Upper lobe of left lung (tissue), 6 donors: ENCODE measurements around the gene B3GALT6. TPM values are rescaled to one million over a fixed set of nuclear protein-coding genes. Genes with fewer than 3 reads are reported as not detected.

Experiments
- ATAC-seq, 2 donors: fragments of 200-7000 bp; cut with Tn5 transposase; one replicate each; pipeline ENCODE4 v1.9.1; 2022; ENCODE audit warnings: mild to moderate bottlenecking in 2 of 2, moderate library complexity in 2 of 2; ENCODE audit not compliant: low FRiP score in 2 of 2
- DNase-seq, 2 donors: peaks; one replicate each; pipeline ENCODE4 v3.0.0-alpha.2; 2019 to 2020
- H3K27ac ChIP-seq, 4 donors: fragments of 200-600 bp; sonication (generic); one replicate each; pipeline ENCODE4 v1.5.1; 2016 to 2019
- H3K27me3 ChIP-seq, 4 donors: fragments of 200-600 bp; sonication (generic); one replicate each; pipeline ENCODE4 v1.5.1; 2017 to 2019
- H3K36me3 ChIP-seq, 4 donors: fragments of 200-600 bp; sonication (generic); one replicate each; pipeline ENCODE4 v1.5.1; 2016 to 2019
- H3K4me1 ChIP-seq, 4 donors: fragments of 200-600 bp; sonication (generic); one replicate each; pipeline ENCODE4 v1.5.1; 2018 to 2019
- H3K4me3 ChIP-seq, 4 donors: fragments of 200-600 bp; sonication (generic); one replicate each; pipeline ENCODE4 v1.5.1; 2017 to 2019; ENCODE audit warnings: mild to moderate bottlenecking in 2 of 4, moderate library complexity in 1 of 4
- H3K9me3 ChIP-seq, 4 donors: fragments of 200-600 bp; sonication (generic); one replicate each; pipeline ENCODE4 v1.5.1; 2018 to 2019
- EP300 ChIP-seq, 4 donors: sonication (generic); formaldehyde crosslinking; IDR thresholded peaks; one replicate each; pipeline ENCODE4 v1.5.1; 2017; ENCODE audit warnings: antibody characterized with exemption in 4 of 4, control low read depth in 2 of 4
- POLR2A ChIP-seq, 4 donors: fragments of 450-650 bp; IDR thresholded peaks; one replicate each; pipeline ENCODE4 v1.5.1; 2016 to 2017; ENCODE audit warnings: antibody characterized with exemption in 4 of 4, mild to moderate bottlenecking in 2 of 4
- POLR2AphosphoS5 ChIP-seq, 2 donors: sonication (generic); formaldehyde crosslinking; IDR thresholded peaks; one replicate each; pipeline ENCODE4 v1.5.1; 2017; ENCODE audit warnings: antibody characterized with exemption in 2 of 2
- WGBS, 2 donors: methylation state at CpG; one replicate each; pipeline ENCODE4 v1.1.5; 2017 to 2018; 5-methylcytosine and 5-hydroxymethylcytosine counted together
- total RNA-seq, 6 donors: library from RNA; depleted of rRNA in 4 of 6; stranded (reverse); fragments of >200 nt in 4 of 6; gene quantifications; one replicate each; pipeline versions ENCODE4 v1.1.0 to v1.2.1, GENCODE V29; 2016 to 2021
- TF ChIP-seq, protein P1 (sequence below), 6 experiments: fragments of 450-650 bp in 4 of 6; fragments of 200-600 bp in 2 of 6; sonication (generic) in 2 of 6; IDR thresholded peaks; one replicate each; pipeline ENCODE4 v1.5.1; 2016 to 2019; ENCODE audit warnings: antibody characterized with exemption in 6 of 6
- donor health status: DM: no; HTN: no; CAD: no; lungs with moderate emphysema.
- donor health status: DM: no; HTN: yes; CAD: no; lungs with severe emphysema.

Gene B3GALT6
- total RNA-seq, 6 donors from 2014 or later, result 15.2 to 31.3 (median 19.9) TPM

DNA sequence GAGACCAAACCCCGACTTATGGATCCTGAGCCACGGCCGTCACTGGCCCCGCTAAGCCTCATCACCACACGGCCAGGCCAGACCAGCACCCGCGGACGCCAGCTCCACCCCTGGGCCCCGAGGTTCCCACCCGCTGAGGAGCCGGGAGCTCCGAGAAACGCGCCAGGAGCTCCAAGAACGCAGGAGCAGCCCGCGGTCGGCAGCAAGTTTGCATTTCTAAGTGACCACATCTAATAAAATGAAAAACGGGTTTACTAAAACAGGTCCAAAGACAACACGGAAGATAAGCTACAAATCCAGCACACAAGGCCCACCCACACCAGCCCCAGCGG is 22.6 kb downstream of the B3GALT6 start:
- 93% methylated on average over 21 of the region's 21 CpGs for WGBS, 2 donors
- H3K4me3 ChIP-seq, result no peak overlapping the region
- no peaks in the 10 kb centered on the region for H3K9me3 ChIP-seq
- peaks cover 26 to 66% (median 49%) of the 10 kb centered on the region in 4 donors for H3K36me3 ChIP-seq
- no peak overlapping the region for H3K27ac ChIP-seq
- no peaks in the 10 kb centered on the region for H3K27me3 ChIP-seq
- no peak for ATAC-seq
- TF ChIP-seq POLR2A (IDR thresholded peaks at IDR 0.05) (no peak), EP300 (IDR thresholded peaks at IDR 0.05) (no peak), POLR2AphosphoS5 (IDR thresholded peaks at IDR 0.05) (no peak)
- TF ChIP-seq, protein P1, sequence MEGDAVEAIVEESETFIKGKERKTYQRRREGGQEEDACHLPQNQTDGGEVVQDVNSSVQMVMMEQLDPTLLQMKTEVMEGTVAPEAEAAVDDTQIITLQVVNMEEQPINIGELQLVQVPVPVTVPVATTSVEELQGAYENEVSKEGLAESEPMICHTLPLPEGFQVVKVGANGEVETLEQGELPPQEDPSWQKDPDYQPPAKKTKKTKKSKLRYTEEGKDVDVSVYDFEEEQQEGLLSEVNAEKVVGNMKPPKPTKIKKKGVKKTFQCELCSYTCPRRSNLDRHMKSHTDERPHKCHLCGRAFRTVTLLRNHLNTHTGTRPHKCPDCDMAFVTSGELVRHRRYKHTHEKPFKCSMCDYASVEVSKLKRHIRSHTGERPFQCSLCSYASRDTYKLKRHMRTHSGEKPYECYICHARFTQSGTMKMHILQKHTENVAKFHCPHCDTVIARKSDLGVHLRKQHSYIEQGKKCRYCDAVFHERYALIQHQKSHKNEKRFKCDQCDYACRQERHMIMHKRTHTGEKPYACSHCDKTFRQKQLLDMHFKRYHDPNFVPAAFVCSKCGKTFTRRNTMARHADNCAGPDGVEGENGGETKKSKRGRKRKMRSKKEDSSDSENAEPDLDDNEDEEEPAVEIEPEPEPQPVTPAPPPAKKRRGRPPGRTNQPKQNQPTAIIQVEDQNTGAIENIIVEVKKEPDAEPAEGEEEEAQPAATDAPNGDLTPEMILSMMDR (IDR thresholded peaks at IDR 0.05), result no peak
- H3K4me1 ChIP-seq, result peaks cover 0 to 8% (median 2%) of the 10 kb centered on the region in 4 donors
- DNase-seq, result no peak

DNA sequence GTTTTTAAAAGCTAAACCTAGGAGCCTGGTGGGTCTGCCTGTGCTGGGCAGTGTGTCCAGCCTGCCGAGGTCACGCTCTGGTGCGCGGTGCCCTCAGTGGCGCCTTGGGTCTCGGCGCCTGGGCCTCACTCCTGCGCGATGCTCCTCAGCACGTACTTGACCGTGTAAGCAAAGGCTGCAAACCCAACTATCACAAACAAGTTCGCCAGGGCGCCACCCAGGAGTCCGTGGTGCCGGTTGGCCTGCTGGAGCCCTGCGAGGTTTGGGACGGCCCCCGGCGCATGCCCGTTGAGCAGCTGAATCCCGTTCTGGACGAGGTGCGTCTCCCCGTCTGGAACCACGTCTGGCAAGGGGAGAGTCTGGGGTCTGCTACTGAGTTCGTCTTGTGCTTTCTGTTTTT is 23.0 kb downstream of the B3GALT6 start:
- H3K27me3 ChIP-seq, result no peaks in the 10 kb centered on the region
- H3K4me1 ChIP-seq, result peaks cover 0 to 8% (median 2%) of the 10 kb centered on the region in 4 donors
- H3K27ac ChIP-seq, result no peak overlapping the region
- DNase-seq (peak in 1 of 2 donors; percentile 85), ATAC-seq (no peak)
- no peak overlapping the region for H3K4me3 ChIP-seq
- peaks cover 26 to 70% (median 52%) of the 10 kb centered on the region in 4 donors for H3K36me3 ChIP-seq
- WGBS, 2 donors, result 96 to 97% methylated on average over 26 of the region's 26 CpGs
- TF ChIP-seq EP300 (IDR thresholded peaks at IDR 0.05) (no peak), POLR2A (IDR thresholded peaks at IDR 0.05) (no peak), POLR2AphosphoS5 (IDR thresholded peaks at IDR 0.05) (no peak)
- TF ChIP-seq, protein P1 (IDR thresholded peaks at IDR 0.05), result no peak
- no peaks in the 10 kb centered on the region for H3K9me3 ChIP-seq

DNA sequence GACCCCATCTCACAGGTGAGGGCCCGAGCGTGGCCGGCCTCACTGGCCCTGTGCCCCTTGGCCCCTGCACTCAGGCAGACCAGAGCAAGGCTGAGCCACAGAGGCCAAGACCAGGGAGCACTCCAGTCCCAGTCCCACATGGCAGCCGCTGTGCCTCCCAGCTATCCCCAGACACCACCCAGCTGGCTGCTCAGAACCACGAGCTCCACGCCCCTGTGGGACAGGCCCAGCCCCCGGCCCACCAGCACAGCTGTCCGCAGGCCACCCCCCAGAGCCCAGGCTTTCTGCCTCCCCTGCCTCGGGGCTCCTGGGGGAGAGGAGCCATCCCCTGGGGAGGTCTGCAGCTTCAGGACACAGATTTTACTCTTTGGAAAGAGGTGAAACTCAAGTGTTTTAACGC is 23.6 kb downstream of the B3GALT6 start:
- Histone ChIP-seq H3K4me3 (no peak overlapping the region), H3K36me3 (peaks cover 26 to 73% (median 55%) of the 10 kb centered on the region in 4 donors), H3K4me1 (peaks cover 0 to 13% (median under 1%) of the 10 kb centered on the region in 4 donors), H3K9me3 (no peaks in the 10 kb centered on the region), H3K27me3 (no peaks in the 10 kb centered on the region), H3K27ac (no peak overlapping the region)
- WGBS, 2 donors, result 95 to 100% methylated on average over 1 to 10 of the region's 10 CpGs
- TF ChIP-seq EP300 (IDR thresholded peaks at IDR 0.05) (no peak), POLR2AphosphoS5 (IDR thresholded peaks at IDR 0.05) (no peak), POLR2A (IDR thresholded peaks at IDR 0.05) (no peak)
- TF ChIP-seq, protein P1 (IDR thresholded peaks at IDR 0.05), result no peak
- ATAC-seq (no peak), DNase-seq (peak in 1 of 2 donors; percentile 73)

DNA sequence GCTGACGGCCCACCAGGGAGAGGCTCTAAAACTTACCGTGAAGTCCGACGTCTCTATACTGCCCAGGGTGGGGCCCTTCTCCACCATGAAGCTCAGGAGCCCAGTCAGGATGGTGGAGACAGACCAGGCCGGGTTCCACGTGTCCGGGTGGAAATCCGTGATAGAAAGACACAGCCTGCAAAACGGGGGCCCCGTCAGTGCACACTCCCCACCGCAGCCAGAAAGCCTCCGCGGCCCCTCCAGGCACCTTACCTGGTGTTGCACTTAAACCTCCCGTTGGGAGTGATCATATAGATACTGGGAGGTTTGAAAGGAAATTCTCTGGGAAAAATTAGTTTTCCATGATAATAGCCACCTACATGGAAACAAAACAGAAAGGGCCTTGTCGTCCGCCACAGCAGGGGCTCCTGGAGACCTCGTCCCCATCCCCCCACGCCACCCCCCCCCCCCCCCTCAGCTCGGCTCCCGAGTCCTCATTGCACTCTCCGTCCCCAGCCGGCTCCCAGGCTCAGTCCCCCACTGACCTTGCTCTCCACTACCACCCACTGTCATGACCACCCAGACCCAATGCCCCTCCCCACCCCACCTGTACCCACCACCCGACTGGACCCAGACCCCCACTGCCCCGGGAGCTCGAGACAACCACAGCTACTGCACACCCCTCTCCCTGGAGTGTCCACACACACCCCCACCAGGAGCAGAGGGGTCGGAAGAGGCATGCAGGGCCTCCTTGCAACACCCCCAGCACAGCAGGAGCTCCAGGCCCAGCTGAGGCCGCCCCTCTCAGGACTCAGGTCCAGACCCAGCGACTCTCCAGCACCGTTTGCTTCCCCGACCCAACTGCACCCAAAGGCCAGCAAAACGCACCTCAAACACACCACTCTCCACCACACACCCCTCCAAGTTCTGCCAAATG is 25.2 kb downstream of the B3GALT6 start:
- Histone ChIP-seq H3K27ac (no peak overlapping the region), H3K36me3 (peaks cover 28 to 84% (median 64%) of the 10 kb centered on the region in 4 donors), H3K4me3 (no peak overlapping the region), H3K27me3 (no peaks in the 10 kb centered on the region), H3K4me1 (peaks cover 0 to 22% (median 2%) of the 10 kb centered on the region in 4 donors), H3K9me3 (no peaks in the 10 kb centered on the region)
- no peak for DNase-seq
- 88 to 95% methylated on average over 30 of the region's 31 CpGs for WGBS, 2 donors
- TF ChIP-seq POLR2A (IDR thresholded peaks at IDR 0.05) (no peak), EP300 (IDR thresholded peaks at IDR 0.05) (no peak), POLR2AphosphoS5 (IDR thresholded peaks at IDR 0.05) (no peak)
- TF ChIP-seq, protein P1 (IDR thresholded peaks at IDR 0.05), result no peak
- no peak for ATAC-seq
